IgD-negative memory B cell (primary cell): ENCODE results near the gene C9orf50. TPM values are rescaled to one million over a fixed set of nuclear protein-coding genes. Genes with fewer than 3 reads are reported as not detected.

Source experiments
- H3K27ac Mint-ChIP-seq, 3 donors: one replicate each; pipeline ENCODE4 v1.8.0; 2020 to 2022; ENCODE audit warnings: mild to moderate bottlenecking in 3 of 3, mixed read lengths in 3 of 3, moderate library complexity in 1 of 3
- H3K27me3 Mint-ChIP-seq: one replicate; pipeline ENCODE4 v1.8.0; 2021; ENCODE audit warnings: mixed read lengths
- H3K36me3 Mint-ChIP-seq: one replicate; pipeline ENCODE4 v1.8.0; 2020; ENCODE audit warnings: mild to moderate bottlenecking, mixed read lengths
- H3K4me1 Mint-ChIP-seq, 3 donors: one replicate each; pipeline ENCODE4 v1.8.0; 2020 to 2022; ENCODE audit warnings: mixed read lengths in 3 of 3, mild to moderate bottlenecking in 1 of 3
- H3K4me3 Mint-ChIP-seq, 4 donors: one replicate each; pipeline ENCODE4 v1.8.0; 2020 to 2022; ENCODE audit warnings: mild to moderate bottlenecking in 4 of 4, mixed read lengths in 4 of 4, moderate library complexity in 3 of 4
- H3K9me3 Mint-ChIP-seq, 3 donors: one replicate each; pipeline ENCODE4 v1.8.0; 2020 to 2021; ENCODE audit warnings: mixed read lengths in 3 of 3, mild to moderate bottlenecking in 1 of 3
- polyA plus RNA-seq: library from polyadenylated mRNA; unstranded; fragments of 300-500 nt; fragmentation: Illumina TruSeq; gene quantifications from one replicate; pipeline ENCODE4 v1.2.3, GENCODE V29; 2021

Gene C9orf50
- polyA plus RNA-seq, 1 donor from 2014 or later, result not detected

DNA sequence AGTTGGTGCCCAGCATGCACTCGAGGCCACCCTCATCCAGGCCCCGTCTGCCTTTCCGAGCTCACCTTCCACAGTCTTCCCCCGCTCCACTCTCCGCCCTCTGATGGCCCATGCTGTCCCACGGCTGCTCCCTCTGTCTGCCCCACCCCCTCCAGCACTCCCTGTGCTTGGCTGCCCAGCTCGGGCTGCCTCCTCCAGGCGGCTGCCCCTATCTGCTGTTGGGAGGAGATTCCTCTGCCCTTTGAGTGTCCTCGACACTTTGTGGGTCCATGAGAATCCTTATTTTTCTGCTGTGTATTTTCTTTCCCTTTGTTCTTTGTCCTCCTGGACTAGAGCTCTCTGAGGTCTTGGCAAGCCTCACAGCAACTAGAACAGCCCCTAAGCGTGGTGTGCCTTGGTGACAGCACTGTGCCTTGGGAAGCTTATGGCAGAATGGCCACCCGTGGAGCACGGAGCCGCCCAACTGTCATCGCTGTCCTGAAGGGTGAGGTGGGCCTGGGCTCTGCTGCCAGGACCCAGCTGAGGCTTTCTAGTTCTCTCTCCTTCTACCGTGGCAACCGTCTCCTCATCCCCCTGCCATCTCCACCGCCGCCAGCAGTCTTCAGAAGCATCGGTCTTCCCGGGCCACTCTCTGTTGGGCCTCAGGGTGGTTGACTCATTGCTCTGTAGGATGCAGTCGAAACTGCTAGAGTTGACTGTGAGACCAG, 10.2 kb upstream of the C9orf50 start:
- H3K27ac Mint-ChIP-seq, result peak overlapping the region in 2 of 3 donors; percentile 81 to 91
- no peaks in the 10 kb centered on the region for H3K36me3 Mint-ChIP-seq

DNA sequence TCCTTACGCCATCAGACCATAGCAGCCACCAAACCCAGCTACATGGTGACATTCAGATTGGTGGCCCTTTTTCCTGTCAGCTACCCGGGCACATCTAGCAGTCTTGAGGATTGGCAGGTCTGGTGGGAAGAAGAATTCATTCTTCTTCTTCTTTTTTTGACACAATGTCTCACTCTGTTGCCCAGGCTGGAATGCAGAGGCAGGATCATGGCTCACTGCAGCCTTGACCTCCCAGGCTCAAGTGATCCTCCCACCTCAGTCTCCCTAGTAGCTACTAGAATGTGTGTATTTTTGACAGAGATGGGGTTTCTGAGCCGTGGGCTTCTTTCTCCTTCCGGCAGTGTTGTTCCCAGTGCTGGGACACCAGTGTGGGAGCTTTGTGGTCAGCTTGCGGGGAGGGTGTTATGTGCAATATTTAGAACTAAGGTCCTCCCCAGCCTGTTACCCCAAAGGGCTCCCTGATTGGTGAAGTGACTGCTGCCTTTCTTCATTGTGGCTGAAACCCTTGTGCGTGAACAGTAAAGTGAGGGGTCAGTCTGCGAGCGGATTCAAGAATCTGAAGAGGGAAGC, 8.4 kb upstream of the C9orf50 start:
- Mint-ChIP-seq H3K27ac (peak overlapping the region; percentile 31 to 79 (median 67)), H3K36me3 (no peaks in the 10 kb centered on the region), H3K27me3 (no peaks in the 10 kb centered on the region), H3K9me3 (no peaks in the 10 kb centered on the region), H3K4me1 (peaks cover 25 to 45% (median 39%) of the 10 kb centered on the region in 3 donors), H3K4me3 (peak overlapping the region in 2 of 4 donors; percentile 47 to 95)

More for the DNA sequence above, 10.2 kb upstream of the C9orf50 start:
- Mint-ChIP-seq H3K27me3 (no peaks in the 10 kb centered on the region), H3K4me3 (peak overlapping the region in 2 of 4 donors; percentile 57 to 76), H3K4me1 (peaks cover 24 to 38% (median 33%) of the 10 kb centered on the region in 3 donors), H3K9me3 (no peaks in the 10 kb centered on the region)

DNA sequence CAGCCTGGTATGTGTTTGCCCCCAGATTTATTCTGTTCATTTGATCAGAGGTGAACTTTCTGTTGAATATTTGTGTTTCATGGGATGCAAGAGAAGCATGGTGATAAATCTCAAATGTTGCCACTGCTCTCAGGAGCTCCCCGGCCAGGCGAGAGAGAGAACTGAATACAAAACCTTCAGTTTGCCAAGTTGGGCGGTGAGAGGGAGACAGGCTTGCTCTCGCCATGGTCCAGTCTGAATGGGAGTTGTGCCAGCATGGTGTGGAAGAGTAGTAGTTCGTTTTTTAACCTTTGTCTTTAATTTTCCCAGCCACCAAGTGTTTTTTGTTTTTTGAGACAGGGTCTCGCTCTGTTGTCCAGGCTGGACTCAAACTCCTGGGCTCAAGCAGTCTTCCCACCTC, 7.8 kb upstream of the C9orf50 start:
- H3K9me3 Mint-ChIP-seq, result no peaks in the 10 kb centered on the region
- H3K27ac Mint-ChIP-seq, result peak overlapping the region in 2 of 3 donors; percentile 31 to 100
- no peaks in the 10 kb centered on the region for H3K36me3 Mint-ChIP-seq
- H3K4me3 Mint-ChIP-seq, result peak overlapping the region in 3 of 4 donors; percentile 22 to 95 (median 47)
- no peaks in the 10 kb centered on the region for H3K27me3 Mint-ChIP-seq
- peaks cover 29 to 49% (median 41%) of the 10 kb centered on the region in 3 donors for H3K4me1 Mint-ChIP-seq

DNA sequence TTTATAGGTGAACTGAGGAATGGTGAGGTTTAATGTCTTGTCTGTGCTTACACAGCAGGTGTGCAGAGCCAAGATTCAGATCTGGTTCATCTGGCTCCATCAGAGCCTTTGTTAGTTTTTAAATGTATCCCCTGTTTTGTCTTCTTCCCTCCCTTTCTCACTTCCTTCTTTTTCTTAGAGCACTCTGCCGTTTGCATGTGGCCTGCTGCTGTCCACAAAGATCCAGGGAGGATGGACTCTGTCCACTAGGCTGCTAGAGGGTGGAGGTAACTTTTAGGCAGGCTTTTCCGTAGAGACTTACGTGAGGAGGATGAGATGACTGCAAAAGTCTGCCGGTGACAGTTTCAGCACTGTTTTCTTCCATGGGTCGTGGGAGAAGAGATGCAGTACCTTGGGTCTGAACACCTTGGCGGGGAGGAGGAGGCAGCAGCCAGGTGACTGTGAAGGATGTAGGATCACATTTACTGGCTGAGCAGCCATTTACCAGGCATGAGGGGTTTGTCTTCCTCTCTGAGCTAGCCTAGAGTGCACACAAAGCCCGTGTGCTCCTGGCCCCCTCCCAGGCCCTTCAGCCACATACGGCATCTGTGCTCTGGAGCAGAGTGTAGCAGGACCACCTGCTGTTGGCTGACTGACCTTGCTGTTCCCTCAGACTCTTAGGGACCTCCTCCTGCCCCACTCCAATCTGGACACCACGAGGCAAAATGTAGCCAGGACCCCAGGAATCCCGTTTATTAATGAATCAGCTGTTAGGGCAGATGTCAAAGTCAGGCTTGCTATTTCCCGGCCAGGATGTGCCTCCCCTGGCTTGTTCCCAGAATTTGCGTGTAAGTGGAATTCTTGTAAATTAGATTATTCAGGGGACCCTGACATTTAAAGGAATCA, 6.9 kb upstream of the C9orf50 start:
- Mint-ChIP-seq H3K27ac (peak overlapping the region; percentile 95 to 100 (median 98)), H3K36me3 (no peaks in the 10 kb centered on the region), H3K27me3 (peaks cover 5% of the 10 kb centered on the region), H3K9me3 (no peaks in the 10 kb centered on the region), H3K4me1 (peaks cover 29 to 49% (median 41%) of the 10 kb centered on the region in 3 donors), H3K4me3 (peak overlapping the region; percentile 88 to 98 (median 94))

DNA sequence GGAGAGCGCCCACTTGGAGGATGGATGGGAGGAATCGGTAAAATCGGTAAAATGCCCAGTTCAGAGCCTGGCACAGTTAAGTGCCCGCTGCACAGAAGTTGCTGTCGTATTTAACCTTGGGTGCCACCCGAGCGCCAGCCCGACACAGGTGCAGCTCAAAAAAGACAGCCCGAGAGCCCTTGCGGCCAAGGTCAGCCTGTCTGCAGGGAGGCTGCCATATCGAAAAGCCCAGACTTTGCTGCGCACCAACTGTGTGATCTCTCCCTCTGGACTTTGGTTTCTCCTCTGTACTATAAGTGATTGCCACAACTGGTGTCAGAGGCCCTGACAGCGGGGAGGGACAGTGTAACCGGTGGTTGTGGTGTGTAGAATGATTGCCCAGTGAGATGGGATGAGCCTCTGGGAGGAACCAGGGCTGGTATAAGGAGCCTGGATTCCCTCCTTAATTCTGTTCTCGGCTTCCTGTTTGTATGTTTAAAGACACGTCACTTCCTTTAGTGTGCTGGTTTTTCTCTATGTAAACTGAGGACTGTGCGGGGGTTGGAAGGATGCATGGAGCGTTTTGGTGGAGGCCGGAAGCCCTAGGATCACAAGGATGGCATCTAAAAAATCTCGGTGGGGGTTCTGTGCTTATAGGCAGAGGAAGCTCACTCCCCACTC, 5.9 kb upstream of the C9orf50 start:
- H3K27me3 Mint-ChIP-seq, result peaks cover 8% of the 10 kb centered on the region
- no peaks in the 10 kb centered on the region for H3K36me3 Mint-ChIP-seq
- H3K4me1 Mint-ChIP-seq, result peaks cover 29 to 48% (median 39%) of the 10 kb centered on the region in 3 donors
- no peaks in the 10 kb centered on the region for H3K9me3 Mint-ChIP-seq
- H3K4me3 Mint-ChIP-seq, result peak overlapping the region; percentile 88 to 98 (median 94)
- peak overlapping the region; percentile 95 to 100 (median 98) for H3K27ac Mint-ChIP-seq

DNA sequence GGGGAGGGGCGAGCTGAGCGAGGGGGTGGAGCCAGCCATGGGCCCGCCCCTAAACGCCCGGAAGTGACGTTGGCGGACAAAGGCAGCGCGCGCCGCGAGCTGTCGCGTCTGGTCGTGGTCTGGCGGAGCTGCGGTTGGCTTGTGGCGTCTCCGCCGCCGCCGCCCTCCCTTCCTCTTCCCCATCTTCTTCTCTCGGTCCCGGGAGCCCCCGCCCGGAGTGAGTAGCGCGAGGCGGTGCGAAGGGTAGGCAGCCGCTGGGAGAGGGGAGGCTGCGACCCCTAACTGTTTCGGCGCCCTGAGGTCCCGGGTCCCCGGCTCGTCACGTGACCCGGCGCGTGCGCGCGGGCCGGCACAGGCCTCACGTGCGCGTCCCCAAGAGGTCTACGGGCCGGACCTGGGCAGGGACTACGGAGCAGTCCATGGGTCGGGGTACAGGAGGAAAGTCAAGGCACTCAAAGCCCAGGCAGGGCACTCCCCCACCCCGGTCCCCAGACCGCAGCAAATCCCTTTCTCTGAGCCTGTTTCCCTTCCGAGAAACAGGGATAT, 5.3 kb upstream of the C9orf50 start, which contains the start of gene NTMT1:
Gene NTMT1, plus strand, starts transcription at position 85 of the 546 bp plus-strand sequence. CDS start 6,541 bp downstream, outside the sequence.
- Mint-ChIP-seq H3K27me3 (peaks cover 12% of the 10 kb centered on the region), H3K9me3 (no peaks in the 10 kb centered on the region), H3K4me1 (peaks cover 24 to 42% (median 33%) of the 10 kb centered on the region in 3 donors), H3K27ac (peak within 1 kb of the TSS; percentile 95 to 100 (median 98)), H3K4me3 (peak within 1 kb of the TSS; percentile 88 to 98 (median 94)), H3K36me3 (no peaks in the 10 kb centered on the region)

DNA sequence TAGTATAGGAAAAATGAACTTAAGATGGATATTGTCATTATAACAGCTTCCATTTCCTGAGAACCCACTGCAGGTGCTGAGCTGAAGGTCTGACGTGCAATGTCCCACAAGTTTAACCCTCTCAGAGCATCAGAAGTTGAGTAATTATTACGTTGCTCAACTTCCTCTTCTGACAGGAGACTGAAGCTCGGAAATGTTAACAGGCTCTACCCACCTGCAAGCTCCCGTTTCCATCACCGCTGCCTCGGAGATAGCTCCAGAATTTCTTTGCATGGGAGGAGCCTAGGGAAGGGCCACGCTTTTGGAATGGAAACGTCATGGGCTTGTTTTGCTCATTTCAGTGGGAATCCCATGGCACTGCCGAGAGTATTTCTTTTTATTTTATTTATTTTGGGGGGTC, 4.0 kb upstream of the C9orf50 start:
- Mint-ChIP-seq H3K27me3 (peaks cover 18% of the 10 kb centered on the region), H3K27ac (peak overlapping the region; percentile 94 to 100 (median 97)), H3K4me1 (peaks cover 22 to 32% (median 28%) of the 10 kb centered on the region in 3 donors)

DNA sequence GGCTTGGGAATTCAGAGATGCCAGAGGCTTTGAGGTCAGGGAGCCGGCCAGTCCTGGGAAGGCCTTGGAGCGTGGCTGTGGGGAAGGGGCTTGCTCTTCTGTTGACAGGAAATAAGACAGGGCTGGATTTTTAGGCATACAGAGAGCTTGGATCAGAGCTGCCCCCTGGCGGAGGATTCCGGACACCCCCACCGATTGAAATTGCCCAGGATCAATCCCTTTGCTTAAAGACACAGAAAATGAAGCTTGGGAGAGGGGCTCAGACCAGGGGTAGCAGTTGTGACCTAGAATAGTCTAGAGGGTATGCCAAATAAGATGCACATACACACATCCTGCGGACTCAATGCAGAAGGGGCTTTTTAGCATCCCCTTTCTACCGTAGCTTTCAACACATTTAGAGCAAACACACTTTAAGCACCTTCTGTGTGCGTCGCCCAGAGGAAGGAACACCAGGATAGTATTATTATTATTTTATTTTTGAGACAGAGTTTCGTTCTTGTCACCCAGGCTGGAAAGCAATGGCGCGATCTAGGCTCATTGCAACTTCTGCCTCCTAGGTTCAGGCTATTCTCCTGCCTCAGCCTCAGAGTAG, 3.4 kb upstream of the C9orf50 start:
- Mint-ChIP-seq H3K36me3 (no peaks in the 10 kb centered on the region), H3K27ac (peak overlapping the region; percentile 94 to 100 (median 97)), H3K27me3 (peaks cover 21% of the 10 kb centered on the region), H3K4me3 (peak overlapping the region; percentile 84 to 95 (median 92)), H3K4me1 (peaks cover 22 to 28% (median 25%) of the 10 kb centered on the region in 3 donors), H3K9me3 (no peaks in the 10 kb centered on the region)

More for the DNA sequence above, 4.0 kb upstream of the C9orf50 start:
- no peaks in the 10 kb centered on the region for H3K9me3 Mint-ChIP-seq
- peak overlapping the region; percentile 88 to 95 (median 94) for H3K4me3 Mint-ChIP-seq
- H3K36me3 Mint-ChIP-seq, result no peaks in the 10 kb centered on the region

DNA sequence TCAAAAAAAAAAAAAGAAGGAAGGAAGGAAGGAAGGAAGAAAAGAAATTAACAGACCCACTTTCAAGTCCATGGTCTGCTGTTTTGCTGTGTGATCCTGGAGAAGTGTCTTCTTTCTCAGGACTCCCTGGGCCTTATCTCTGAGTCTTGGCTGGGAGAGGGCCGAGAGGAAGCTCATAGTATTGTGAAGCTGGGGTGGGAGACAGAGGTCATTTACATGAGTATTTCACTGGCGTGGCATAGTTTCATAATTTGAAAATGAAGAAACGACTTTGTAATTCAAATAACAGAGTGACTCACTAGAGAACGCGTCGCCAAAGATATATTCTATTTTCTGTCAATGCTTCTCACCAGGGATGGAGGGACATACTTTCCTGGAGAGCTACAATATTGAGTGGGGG, 2.4 kb upstream of the C9orf50 start:
- H3K36me3 Mint-ChIP-seq, result peaks cover under 1% of the 10 kb centered on the region
- peaks cover 25% of the 10 kb centered on the region for H3K27me3 Mint-ChIP-seq
- peak overlapping the region in 1 of 3 donors; percentile 81 for H3K27ac Mint-ChIP-seq
- H3K4me1 Mint-ChIP-seq, result peaks cover 19 to 28% (median 22%) of the 10 kb centered on the region in 3 donors
- peak overlapping the region in 1 of 4 donors; percentile 27 for H3K4me3 Mint-ChIP-seq
- peaks cover 0 to 3% (median 0%) of the 10 kb centered on the region in 3 donors for H3K9me3 Mint-ChIP-seq

DNA sequence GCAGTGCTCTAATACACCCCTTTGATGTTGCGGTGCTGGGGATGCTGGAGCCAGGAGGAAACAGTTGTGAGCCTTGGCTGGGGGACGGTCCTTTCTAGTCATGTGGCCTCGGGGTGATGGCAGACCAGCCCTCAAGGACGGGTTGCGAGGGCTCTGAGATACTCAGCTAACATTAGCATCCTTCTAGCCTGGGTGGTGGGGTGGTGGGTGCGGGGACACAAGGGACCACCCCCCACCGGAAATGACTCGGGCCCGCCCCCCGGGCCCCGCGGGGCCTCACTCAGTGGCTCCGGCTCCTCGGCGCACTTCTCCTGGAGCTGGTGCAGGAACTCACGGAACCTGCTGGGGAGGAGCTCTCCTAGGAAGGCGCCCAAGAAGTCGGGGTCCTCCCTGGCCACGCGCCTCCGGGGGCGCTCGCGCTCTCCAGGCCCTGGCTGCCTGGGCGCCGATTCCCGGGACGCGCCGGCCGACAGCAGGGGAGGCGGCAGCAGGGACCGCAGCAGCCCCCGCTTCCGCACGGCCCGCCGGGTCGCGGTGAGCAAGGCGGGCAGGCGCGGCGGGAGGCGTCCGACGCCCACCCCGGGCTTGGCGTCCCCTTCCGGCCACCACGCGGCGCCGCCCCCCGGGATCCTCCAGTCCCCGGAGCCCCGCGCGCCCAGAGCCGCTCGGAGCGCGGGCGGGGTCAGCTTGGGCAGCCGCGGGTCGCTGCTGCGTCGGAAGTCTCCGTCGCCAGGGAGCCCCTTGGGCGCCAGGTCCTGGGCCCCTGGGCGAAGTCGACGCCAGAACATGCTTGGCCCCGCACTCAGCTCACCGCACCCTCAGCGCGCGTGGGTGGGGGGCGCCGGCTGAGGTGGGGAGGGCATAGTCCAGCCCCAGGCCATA, 873 bp downstream of the C9orf50 start:
- Mint-ChIP-seq H3K9me3 (peaks cover 0 to 3% (median 0%) of the 10 kb centered on the region in 3 donors), H3K4me1 (peaks cover 7 to 9% (median 7%) of the 10 kb centered on the region in 3 donors), H3K27me3 (peaks cover 27% of the 10 kb centered on the region), H3K27ac (no peak overlapping the region), H3K36me3 (peaks cover 1% of the 10 kb centered on the region), H3K4me3 (peak overlapping the region in 3 of 4 donors; percentile 10 to 76 (median 30))

DNA sequence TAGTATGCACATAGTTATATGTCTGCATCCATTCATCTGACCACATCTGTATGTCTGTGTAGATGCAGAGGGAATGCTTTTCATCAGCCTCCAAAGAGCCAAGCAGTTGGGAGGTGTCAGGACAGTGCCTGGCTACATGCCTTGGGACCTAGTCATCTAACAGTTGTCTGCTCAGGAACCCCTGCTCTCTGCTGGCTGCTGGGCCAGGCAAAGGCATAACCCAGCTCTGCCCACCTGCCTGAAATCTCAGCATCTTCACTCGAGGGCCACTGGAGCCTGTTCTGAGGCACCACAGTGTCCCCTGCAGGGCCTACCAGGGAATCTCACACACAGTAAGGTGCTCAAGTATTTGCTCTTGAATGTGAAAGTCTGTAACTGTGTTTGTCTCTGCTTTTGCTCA, 3.7 kb downstream of the C9orf50 start:
- Mint-ChIP-seq H3K9me3 (peaks cover 0 to 3% (median 0%) of the 10 kb centered on the region in 3 donors), H3K36me3 (peaks cover 1% of the 10 kb centered on the region), H3K4me3 (peak overlapping the region in 1 of 4 donors; percentile 20), H3K27me3 (peaks cover 25% of the 10 kb centered on the region), H3K4me1 (peaks cover 0 to 3% (median 2%) of the 10 kb centered on the region in 3 donors), H3K27ac (no peak overlapping the region)

DNA sequence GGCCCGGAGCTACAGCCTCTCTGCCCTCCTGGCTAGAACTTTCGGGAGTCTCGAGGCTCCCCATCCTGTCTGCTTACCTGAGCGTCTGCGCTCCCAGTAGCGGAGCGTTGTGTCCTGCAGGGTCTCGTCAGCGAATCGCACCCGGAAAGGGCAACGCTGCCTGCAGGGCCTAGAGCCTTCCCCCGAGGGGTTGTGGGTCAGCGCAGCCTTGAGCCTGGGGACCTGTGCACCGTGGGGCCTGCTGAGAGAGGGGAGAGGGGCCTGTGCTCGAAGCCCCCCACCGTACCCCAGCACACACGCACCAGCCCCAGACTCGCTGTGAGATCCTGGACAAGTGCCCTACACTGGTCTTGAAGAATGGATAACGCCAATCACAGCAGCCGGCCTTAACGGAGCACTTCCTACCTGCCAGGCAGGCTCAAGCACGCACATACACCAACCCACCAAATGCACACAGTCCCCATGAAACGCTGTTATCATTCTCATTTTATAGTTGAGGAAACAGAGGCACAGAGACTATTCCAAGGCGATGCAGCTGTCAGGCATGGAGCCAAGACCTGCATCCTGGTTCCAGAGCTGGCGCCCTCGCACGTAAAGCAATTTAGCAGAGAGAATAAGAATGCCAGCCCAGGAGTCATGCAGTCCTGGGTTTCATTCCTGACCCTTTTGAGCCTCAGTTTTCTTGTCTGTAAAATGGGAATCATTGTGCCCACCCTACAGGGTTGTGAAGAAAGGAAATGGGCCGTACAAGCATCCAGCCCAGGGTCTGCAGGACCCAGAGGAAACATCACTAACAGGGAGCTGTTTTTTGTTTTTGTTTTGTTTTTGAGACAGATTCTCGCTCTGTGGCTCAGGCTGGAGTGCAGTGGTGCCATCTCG, 5.3 kb downstream of the C9orf50 start:
- Mint-ChIP-seq H3K4me3 (no peak overlapping the region), H3K4me1 (peaks cover 4 to 5% (median 5%) of the 10 kb centered on the region in 3 donors), H3K27me3 (peaks cover 14% of the 10 kb centered on the region), H3K27ac (no peak overlapping the region), H3K9me3 (peaks cover 0 to 3% (median 0%) of the 10 kb centered on the region in 3 donors), H3K36me3 (peaks cover 1% of the 10 kb centered on the region)
